Activated CD4-positive, alpha-beta T cell treated with anti-CD3 and anti-CD28 coated beads for 36 hours (primary cell): ENCODE measurements around the gene SUGP2. TPM values are rescaled to one million over a fixed set of nuclear protein-coding genes. Genes with fewer than 3 reads are reported as not detected.

Experiments
- ATAC-seq: fragments of 200-7000 bp; cut with Tn5 transposase; one replicate; pipeline ENCODE4 v1.10.0; 2021; ENCODE audit warnings: mild to moderate bottlenecking, moderate library complexity
- CTCF ChIA-PET: fragments of 350-600 bp; sonication (Branson Sonifier 250); formaldehyde crosslinking; loops from one replicate; lab custom pipeline; 2021; ENCODE audit warnings: antibody characterized with exemption; lab: Charles Lee
- POLR2A ChIA-PET: fragments of 350-600 bp; sonication (Branson Sonifier 250); formaldehyde crosslinking; loops from one replicate; lab custom pipeline; 2021; ENCODE audit warnings: antibody characterized with exemption, inconsistent platforms; lab: Charles Lee
- DNase-seq: peaks from one replicate; pipeline ENCODE4 v3.0.0-alpha.2; 2020
- H3K27ac Mint-ChIP-seq: one replicate; pipeline ENCODE4 v1.8.0; 2021; ENCODE audit warnings: mixed read lengths
- H3K27me3 Mint-ChIP-seq: one replicate; pipeline ENCODE4 v1.8.0; 2021; ENCODE audit warnings: mixed read lengths
- H3K36me3 Mint-ChIP-seq: one replicate; pipeline ENCODE4 v1.8.0; 2021; ENCODE audit warnings: low read depth, mixed read lengths
- H3K4me1 Mint-ChIP-seq: one replicate; pipeline ENCODE4 v1.8.0; 2021; ENCODE audit warnings: mixed read lengths
- H3K4me3 Mint-ChIP-seq: one replicate; pipeline ENCODE4 v1.8.0; 2021; ENCODE audit warnings: mild to moderate bottlenecking, moderate library complexity, mixed read lengths
- H3K9me3 Mint-ChIP-seq: one replicate; pipeline ENCODE4 v1.8.0; 2021; ENCODE audit warnings: low read depth, mixed read lengths
- intact Hi-C, 2 experiments: fragments of 100-400 bp; cut with DNase I in 1 of 2; cut with micrococcal nuclease in 1 of 2; formaldehyde crosslinking; loops; one replicate each; pipeline versions ENCODE4 v1.14.2 to v1.15.1; 2022 to 2024; cut with DNase I, micrococcal nuclease
- total RNA-seq, 2 experiments: library from RNA; stranded (reverse); gene quantifications; one replicate each; pipeline ENCODE4 v1.2.3, GENCODE V29; 2021

SUGP2 gene
- total RNA-seq, 2 experiments from 2014 or later: 89.8 to 104 TPM

- CTCF ChIA-PET: interaction anchor here (0.7 kb wide), 1 partner anchor 366 kb away, joined by 4 read pairs; no protein-coding TSS in a partner anchor
- H3K27me3 Mint-ChIP-seq: no peaks in the 10 kb centered on the region
- H3K9me3 Mint-ChIP-seq: no peaks in the 10 kb centered on the region
- DNase-seq (no peak), ATAC-seq (peak; percentile 27)
- POLR2A ChIA-PET: no interaction called here
- peaks cover 42% of the 10 kb centered on the region for H3K36me3 Mint-ChIP-seq
- H3K27ac Mint-ChIP-seq: peak overlapping the region; percentile 8
- intact Hi-C loops: no loop called here
- no peak overlapping the region for H3K4me3 Mint-ChIP-seq
- peaks cover 22% of the 10 kb centered on the region for H3K4me1 Mint-ChIP-seq
Observed at GRCh38 chr19:18999896-19000620, 33.3 kb downstream of the SUGP2 start.

- ATAC-seq: peak; percentile 13
- intact Hi-C loops: no loop called here
- H3K4me3 Mint-ChIP-seq: no peak overlapping the region
- H3K4me1 Mint-ChIP-seq: peaks cover 22% of the 10 kb centered on the region
- no peaks in the 10 kb centered on the region for H3K27me3 Mint-ChIP-seq
- DNase-seq: no peak
- no peaks in the 10 kb centered on the region for H3K9me3 Mint-ChIP-seq
- H3K27ac Mint-ChIP-seq: no peak overlapping the region
- ChIA-PET POLR2A (no interaction called here), CTCF (interaction anchor here (0.5 to 0.8 kb wide), 4 partner anchors 54 to 405 kb away, joined by 3 read pairs; no protein-coding TSS in a partner anchor)
- H3K36me3 Mint-ChIP-seq: peaks cover 38% of the 10 kb centered on the region
Observed at GRCh38 chr19:18999016-18999758, 34.1 kb downstream of the SUGP2 start.

GRCh38 chr19:18998276-18998675 lies 35.0 kb downstream of the SUGP2 start:
- no peak for DNase-seq
- CTCF ChIA-PET: interaction anchor here (0.6 kb wide), 2 partner anchors 204 to 440 kb away, joined by 3 read pairs; no protein-coding TSS in a partner anchor
- peaks cover 22% of the 10 kb centered on the region for H3K4me1 Mint-ChIP-seq
- POLR2A ChIA-PET: no interaction called here
- H3K9me3 Mint-ChIP-seq: no peaks in the 10 kb centered on the region
- ATAC-seq: no peak
- H3K4me3 Mint-ChIP-seq: no peak overlapping the region
- intact Hi-C loops: no loop called here
- H3K27ac Mint-ChIP-seq: peak overlapping the region; percentile 26
- no peaks in the 10 kb centered on the region for H3K27me3 Mint-ChIP-seq
- H3K36me3 Mint-ChIP-seq: peaks cover 39% of the 10 kb centered on the region

- ATAC-seq (no peak), DNase-seq (no peak)
- CTCF ChIA-PET: interaction anchor here (0.6 kb wide), 2 partner anchors 247 to 330 kb away, joined by 3 to 4 read pairs; no protein-coding TSS in a partner anchor
- intact Hi-C loops: no loop called here
- H3K9me3 Mint-ChIP-seq: no peaks in the 10 kb centered on the region
- POLR2A ChIA-PET: no interaction called here
- H3K4me1 Mint-ChIP-seq: peaks cover 22% of the 10 kb centered on the region
- peaks cover 37% of the 10 kb centered on the region for H3K36me3 Mint-ChIP-seq
- no peak overlapping the region for H3K27ac Mint-ChIP-seq
- H3K4me3 Mint-ChIP-seq: no peak overlapping the region
- H3K27me3 Mint-ChIP-seq: no peaks in the 10 kb centered on the region
Observed at GRCh38 chr19:18996796-18997394, 36.4 kb downstream of the SUGP2 start.

- Mint-ChIP-seq H3K9me3 (no peaks in the 10 kb centered on the region), H3K27me3 (no peaks in the 10 kb centered on the region), H3K4me3 (no peak overlapping the region), H3K36me3 (peaks cover 31% of the 10 kb centered on the region), H3K27ac (no peak overlapping the region), H3K4me1 (peaks cover 22% of the 10 kb centered on the region)
- intact Hi-C loops: no loop called here
- ATAC-seq (no peak), DNase-seq (no peak)
- POLR2A ChIA-PET: no interaction called here
- CTCF ChIA-PET: interaction anchor here (0.6 kb wide), 1 partner anchor 330 kb away, joined by 4 read pairs; no protein-coding TSS in a partner anchor
Observed at GRCh38 chr19:18996351-18996750, 37.0 kb downstream of the SUGP2 start.

- DNase-seq (peak; percentile 43), ATAC-seq (peak; percentile 76)
- POLR2A ChIA-PET: no interaction called here
- Mint-ChIP-seq H3K4me3 (no peak overlapping the region), H3K36me3 (peaks cover 32% of the 10 kb centered on the region), H3K9me3 (no peaks in the 10 kb centered on the region), H3K27me3 (no peaks in the 10 kb centered on the region), H3K4me1 (peaks cover 22% of the 10 kb centered on the region), H3K27ac (no peak overlapping the region)
- intact Hi-C loops: no loop called here
- CTCF ChIA-PET: interaction anchor here (1.1 kb wide), 1 partner anchor 9 kb away, joined by 3 read pairs; no protein-coding TSS in a partner anchor
Observed at GRCh38 chr19:18995804-18996241, 37.5 kb downstream of the SUGP2 start.

- Mint-ChIP-seq H3K36me3 (peaks cover 20% of the 10 kb centered on the region), H3K27ac (no peak overlapping the region), H3K4me3 (no peak overlapping the region), H3K9me3 (no peaks in the 10 kb centered on the region), H3K4me1 (no peaks in the 10 kb centered on the region), H3K27me3 (no peaks in the 10 kb centered on the region)
- POLR2A ChIA-PET: no interaction called here
- no peak for ATAC-seq
- DNase-seq: no peak
- CTCF ChIA-PET: no interaction called here
- intact Hi-C loops: no loop called here
Observed at GRCh38 chr19:18993115-18993514, 40.2 kb downstream of the SUGP2 start.

- H3K9me3 Mint-ChIP-seq: no peaks in the 10 kb centered on the region
- intact Hi-C loops: no loop called here
- H3K4me1 Mint-ChIP-seq: no peaks in the 10 kb centered on the region
- no peak for DNase-seq
- no peak overlapping the region for H3K27ac Mint-ChIP-seq
- ChIA-PET POLR2A (no interaction called here), CTCF (no interaction called here)
- H3K4me3 Mint-ChIP-seq: no peak overlapping the region
- peaks cover 20% of the 10 kb centered on the region for H3K36me3 Mint-ChIP-seq
- H3K27me3 Mint-ChIP-seq: no peaks in the 10 kb centered on the region
- no peak for ATAC-seq
Observed at GRCh38 chr19:18992696-18993095, 40.6 kb downstream of the SUGP2 start.

GRCh38 chr19:18991468-18991867 lies 41.8 kb downstream of the SUGP2 start:
- ChIA-PET CTCF (interaction anchor here (0.7 kb wide), 1 partner anchor 22 kb away, joined by 3 read pairs; no protein-coding TSS in a partner anchor), POLR2A (no interaction called here)
- intact Hi-C loops: no loop called here
- Mint-ChIP-seq H3K9me3 (no peaks in the 10 kb centered on the region), H3K27ac (no peak overlapping the region), H3K27me3 (peaks cover 2% of the 10 kb centered on the region), H3K4me3 (no peak overlapping the region), H3K36me3 (peaks cover 20% of the 10 kb centered on the region), H3K4me1 (no peaks in the 10 kb centered on the region)
- DNase-seq (no peak), ATAC-seq (no peak)

GRCh38 chr19:18991006-18991405 lies 42.3 kb downstream of the SUGP2 start:
- ATAC-seq: no peak
- POLR2A ChIA-PET: no interaction called here
- no peak overlapping the region for H3K27ac Mint-ChIP-seq

GRCh38 chr19:18990128-18990708 lies 43.1 kb downstream of the SUGP2 start:
- peaks cover 2% of the 10 kb centered on the region for H3K27me3 Mint-ChIP-seq
- no peaks in the 10 kb centered on the region for H3K9me3 Mint-ChIP-seq
- ATAC-seq: peak; percentile 36
- intact Hi-C loops: no loop called here
- H3K36me3 Mint-ChIP-seq: peaks cover 20% of the 10 kb centered on the region
- no peak overlapping the region for H3K27ac Mint-ChIP-seq
- no peak overlapping the region for H3K4me3 Mint-ChIP-seq
- CTCF ChIA-PET: no interaction called here
- POLR2A ChIA-PET: no interaction called here
- H3K4me1 Mint-ChIP-seq: no peaks in the 10 kb centered on the region
- DNase-seq: no peak

More at GRCh38 chr19:18991006-18991405, 42.3 kb downstream of the SUGP2 start:
- no peaks in the 10 kb centered on the region for H3K9me3 Mint-ChIP-seq
- peaks cover 20% of the 10 kb centered on the region for H3K36me3 Mint-ChIP-seq
- no peak for DNase-seq
- no peaks in the 10 kb centered on the region for H3K4me1 Mint-ChIP-seq
- peaks cover 2% of the 10 kb centered on the region for H3K27me3 Mint-ChIP-seq
- intact Hi-C loops: no loop called here
- CTCF ChIA-PET: interaction anchor here (0.7 kb wide), 1 partner anchor 22 kb away, joined by 3 read pairs; no protein-coding TSS in a partner anchor
- no peak overlapping the region for H3K4me3 Mint-ChIP-seq
